Sciatic nerve (tissue), 2 donors: ENCODE data around the gene BTK. TPM values are rescaled to one million over a fixed set of nuclear protein-coding genes. Genes with fewer than 3 reads are reported as not detected.
A peak's percentile ranks its signal among the peaks of the same experiment; 100 is the strongest.

Source experiments
- ATAC-seq: fragments of 200-7000 bp; cut with Tn5 transposase; one replicate; pipeline ENCODE4 v1.9.1; 2020; ENCODE audit warnings: mild to moderate bottlenecking, moderate library complexity
- DNase-seq: peaks from one replicate; pipeline ENCODE4 v3.0.0-alpha.2; 2020; ENCODE audit warnings: low spot score
- intact Hi-C: fragments of 100-400 bp; cut with DNase I; formaldehyde crosslinking; loops from one replicate; pipeline ENCODE4 v1.14.2; 2022
- total RNA-seq: library from RNA; stranded (reverse); fragmentation: NEBNext Ultra II Directional; extraction: Animal tissue kit (Norgen Biotek cat#: 25700); gene quantifications from one replicate; pipeline ENCODE4 v1.2.1, GENCODE V29; 2021
- donor health status: DM: no; HTN: no; CAD: no.
- donor health status: DM: no; HTN: no; CAD: no.

Gene BTK
- total RNA-seq, result 9.7 TPM

DNA sequence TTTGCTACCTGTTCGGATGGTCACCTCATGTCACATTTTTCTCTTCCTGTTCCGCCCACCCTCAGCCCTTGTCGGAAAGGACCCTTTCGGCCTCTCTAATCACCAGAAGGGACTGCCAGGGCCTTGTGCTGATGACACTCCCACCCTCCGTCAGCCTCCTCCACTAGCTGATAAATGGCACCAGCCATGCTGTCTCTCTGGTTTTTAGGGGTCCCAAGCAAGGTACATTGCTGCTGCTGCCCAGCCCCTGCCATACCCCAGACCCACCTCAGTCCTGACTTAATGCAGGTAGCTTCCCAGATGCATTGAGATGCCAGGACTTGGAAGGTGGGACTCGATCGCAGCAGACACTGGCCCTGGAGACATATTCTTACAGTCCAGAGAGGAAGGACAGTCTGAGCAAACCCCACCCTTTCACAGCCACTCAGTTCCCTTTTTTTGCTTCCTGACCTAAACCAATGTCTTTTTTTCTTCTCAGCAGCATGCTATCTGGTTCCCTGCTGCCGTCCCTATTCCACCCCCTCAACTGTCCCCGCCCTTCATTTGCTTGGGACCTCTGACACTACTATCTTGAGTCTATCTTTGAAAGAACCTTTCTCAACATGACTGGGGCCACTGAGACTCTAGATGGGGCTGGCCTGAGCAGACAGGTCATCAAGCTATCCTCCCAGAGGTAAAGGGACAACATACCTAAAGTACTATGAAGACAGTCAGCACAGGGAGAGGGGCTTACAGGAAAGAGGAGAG is at the start of gene BTK:
Gene BTK, minus strand, starts transcription at position 397 of the 747 bp plus-strand sequence. CDS start 10,907 bp downstream, outside the sequence.
- DNase-seq (no peak), ATAC-seq (peak; percentile 27)
- intact Hi-C loops, result no loop called here

DNA sequence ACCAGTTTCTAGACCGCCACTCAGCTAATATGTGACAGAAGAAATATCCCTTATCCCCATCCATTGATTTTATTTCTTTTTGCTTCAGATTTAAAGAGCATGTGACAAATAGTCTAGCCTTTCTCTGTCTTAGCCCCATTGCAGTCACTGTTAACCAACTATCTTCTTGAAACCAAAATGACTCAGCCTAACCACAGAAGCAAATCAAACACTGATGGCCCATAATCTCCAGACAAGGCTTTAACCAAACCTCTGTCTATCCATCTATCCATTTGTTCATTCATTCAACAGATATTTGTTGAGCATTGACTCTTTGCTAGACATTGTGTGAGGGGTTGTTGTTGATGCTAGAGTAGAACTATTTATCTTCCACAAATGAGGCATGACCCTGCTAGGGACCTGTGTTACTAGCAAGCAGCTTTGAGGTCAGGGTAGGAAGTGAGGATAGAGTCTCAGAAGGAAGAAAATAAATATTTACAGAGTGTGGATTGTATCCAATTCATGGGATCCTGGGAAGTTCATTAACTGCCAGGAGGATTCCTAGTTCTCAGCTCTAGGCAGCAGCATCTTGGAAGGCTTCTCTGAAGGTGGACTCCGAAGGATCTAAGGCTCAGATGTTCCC is 44.6 kb upstream of the BTK start:
- ATAC-seq (no peak), DNase-seq (no peak)
- intact Hi-C loops, result no loop called here

DNA sequence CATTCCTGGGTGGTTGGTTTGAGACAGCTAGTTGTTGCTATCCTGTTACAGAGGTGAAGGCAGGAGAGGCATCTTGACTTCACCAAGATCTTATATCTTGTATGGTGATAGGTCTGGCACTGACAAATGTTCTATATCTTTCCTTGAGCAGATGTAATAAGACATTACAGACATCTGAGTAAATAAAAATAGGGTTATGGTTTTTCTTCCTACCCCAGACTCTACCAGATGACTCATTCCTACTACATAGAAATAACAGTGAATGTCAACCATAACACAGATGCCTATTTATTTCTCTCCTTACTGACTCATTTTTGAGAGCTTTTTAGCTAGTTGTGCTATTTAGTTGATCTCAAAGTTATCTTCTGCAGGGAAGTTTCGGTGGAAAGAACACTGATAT is 43.9 kb upstream of the BTK start:
- ATAC-seq (no peak), DNase-seq (no peak)
- intact Hi-C loops, result no loop called here

DNA sequence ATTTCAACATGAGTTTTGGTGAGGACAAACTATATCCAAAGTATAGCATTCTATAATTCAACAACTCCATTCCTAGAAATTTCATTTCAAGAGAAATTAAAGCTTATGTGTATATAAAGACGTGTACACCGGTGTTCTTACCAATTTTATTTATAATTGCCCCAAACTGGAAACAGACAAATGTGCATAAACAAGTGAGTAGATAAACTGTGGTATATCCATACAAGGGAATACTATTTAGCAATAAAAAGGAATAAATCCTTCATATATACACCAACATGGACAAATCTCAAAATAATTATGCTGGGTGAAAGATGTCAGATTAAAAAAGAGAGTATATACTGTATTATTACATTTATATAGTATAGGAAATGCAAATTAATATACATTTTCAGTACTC is 42.0 kb upstream of the BTK start:
- no peak for DNase-seq
- intact Hi-C loops, result no loop called here
- ATAC-seq, result no peak

DNA sequence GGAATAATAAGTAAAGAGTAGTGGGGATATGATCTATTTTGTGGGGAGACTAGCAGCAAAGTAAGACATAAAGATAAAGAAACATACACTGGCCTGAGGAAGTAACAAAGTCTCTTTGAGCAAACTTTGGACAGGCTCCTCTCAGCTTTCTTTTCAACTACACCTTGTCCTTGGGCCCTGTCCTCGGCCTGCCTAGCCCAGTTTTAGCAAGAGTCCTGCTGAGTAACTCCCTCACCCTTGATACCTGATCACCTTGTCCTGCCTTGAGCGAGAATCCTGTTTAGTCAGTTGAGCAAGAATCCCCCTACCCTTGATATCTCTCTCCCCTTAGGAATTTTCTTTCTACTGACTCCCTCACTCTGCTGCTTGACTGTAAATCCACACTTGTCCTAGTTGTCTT is 33.5 kb upstream of the BTK start:
- DNase-seq, result no peak
- no peak for ATAC-seq
- intact Hi-C loops, result no loop called here

DNA sequence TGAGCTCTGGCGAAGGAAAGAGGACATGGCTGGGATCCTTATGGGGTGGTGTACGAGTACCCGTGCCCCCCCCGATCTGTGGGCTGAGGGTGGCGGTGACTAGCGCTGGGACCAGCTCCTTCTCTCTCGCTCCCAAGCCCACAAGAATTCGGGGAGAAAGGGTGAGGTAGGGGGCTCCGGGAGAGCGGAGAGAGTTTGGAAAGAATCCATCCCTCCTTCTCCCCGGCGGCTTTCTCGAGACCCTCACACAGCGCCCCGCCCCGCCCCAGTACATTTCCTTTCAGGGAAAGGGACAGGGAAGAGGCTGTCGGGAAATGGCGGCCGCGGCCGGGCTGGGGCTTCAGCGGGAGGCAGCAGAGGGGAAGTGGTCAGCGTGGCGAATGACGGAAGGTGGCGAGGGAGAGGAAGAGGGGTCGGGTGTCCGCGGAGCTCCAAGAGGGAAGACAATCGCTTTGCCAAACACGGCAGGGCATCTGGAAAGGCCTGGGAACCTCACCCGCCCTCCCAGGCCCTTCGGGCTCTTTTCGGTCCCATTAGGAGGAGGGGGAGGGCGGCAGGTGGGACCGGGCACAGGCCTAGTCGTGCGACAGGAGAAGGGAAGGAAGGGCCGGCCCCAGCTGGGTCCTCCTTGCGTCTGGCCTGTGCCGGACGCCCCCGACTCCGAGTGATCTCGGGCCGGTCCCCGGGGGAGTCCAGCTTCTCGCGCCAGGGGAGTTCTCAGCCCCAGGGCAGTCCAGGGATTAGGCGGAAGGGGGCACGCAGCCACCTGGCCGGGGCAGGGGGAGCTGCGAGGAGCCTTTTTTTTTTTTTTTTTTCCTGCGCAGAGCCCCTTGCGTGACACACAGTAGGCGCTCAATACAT is 32.2 kb upstream of the BTK start:
- ATAC-seq (peak; percentile 82), DNase-seq (peak; percentile 82)
- intact Hi-C loops, result no loop called here

DNA sequence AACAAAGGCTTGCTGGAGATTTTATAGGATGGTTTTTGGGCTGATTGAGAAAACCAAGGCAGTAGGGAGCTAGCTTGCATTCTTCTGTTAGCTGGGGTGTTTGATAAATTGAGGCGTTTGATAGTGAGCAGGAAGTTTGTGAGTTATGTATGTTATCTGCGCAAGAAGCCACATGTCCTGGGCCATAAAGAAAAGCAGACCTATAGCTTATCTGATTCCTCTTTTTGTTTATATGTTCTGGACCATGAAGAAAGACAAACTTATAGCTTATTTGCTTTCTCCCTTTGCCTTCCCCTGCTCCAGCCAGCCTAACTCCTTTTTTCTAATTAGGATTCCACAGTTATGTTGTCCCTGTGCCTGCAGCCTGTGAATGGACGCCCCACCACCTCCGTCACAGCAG is 31.2 kb upstream of the BTK start:
- ATAC-seq (no peak), DNase-seq (no peak)
- intact Hi-C loops, result no loop called here

DNA sequence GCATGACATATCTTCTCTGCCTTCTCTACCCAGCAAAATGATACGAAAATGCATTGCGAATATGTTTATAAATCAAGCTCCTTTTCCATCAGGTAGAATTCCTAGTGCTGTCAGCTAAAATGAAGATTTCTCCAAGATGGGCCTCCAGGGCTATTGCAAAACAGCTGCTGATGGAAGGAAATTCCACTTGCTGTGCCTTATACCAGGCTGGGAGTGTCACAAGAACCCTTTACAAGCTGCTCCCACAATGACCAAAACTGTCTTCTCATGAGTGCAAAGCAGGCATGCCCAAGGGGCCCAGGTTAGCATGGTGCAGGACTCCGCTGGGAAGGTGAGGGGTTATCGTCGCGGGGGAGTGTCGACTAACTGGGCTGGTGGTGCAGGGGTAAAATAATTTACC is 30.7 kb upstream of the BTK start:
- intact Hi-C loops, result no loop called here
- ATAC-seq (no peak), DNase-seq (no peak)

DNA sequence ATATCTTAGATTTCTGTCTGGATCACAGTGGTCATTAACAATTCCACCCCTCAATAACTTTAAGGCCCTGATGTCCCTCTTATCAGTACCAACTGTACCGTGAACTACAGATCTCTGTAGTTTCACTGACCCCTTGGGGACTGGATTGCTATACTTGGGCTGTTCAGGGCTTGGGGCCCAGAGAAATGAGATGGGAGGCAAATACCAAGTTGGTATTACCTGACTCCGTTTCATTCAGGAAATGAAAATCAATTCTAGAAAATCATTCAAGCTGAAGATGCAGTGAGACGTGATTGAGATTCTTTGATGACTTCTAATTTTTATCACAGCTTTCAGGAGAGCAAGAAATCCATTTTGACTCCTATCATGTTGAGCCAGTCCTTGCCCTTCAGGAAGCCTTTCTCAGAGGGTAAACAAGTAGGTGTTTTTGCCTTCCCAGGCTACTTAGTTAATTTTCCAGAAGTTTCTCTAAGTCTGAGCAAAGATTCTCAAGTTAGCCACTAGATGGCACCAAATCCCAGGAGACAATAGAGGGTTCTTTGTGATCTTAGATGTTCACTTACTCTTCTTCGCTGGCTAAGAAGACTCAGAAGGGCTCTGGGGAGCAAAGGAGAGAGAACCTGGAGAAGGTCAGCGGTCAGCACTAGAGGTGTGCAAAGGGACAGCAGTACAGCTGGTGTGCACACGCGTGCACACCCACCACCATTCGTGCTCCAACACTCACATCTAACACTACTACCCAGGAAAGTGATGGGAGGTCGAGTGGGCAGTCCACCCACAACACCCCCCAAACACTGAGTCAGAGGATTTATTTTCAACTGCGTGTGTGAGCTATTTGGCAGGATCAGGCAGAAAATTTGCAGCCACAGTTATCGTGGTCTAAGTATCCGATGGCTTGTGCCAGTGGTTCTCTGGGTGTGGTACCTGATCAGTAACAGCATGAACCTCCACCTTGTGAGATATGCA is 29.5 kb upstream of the BTK start:
- ATAC-seq (peak; percentile 70), DNase-seq (no peak)
- intact Hi-C loops, result no loop called here

DNA sequence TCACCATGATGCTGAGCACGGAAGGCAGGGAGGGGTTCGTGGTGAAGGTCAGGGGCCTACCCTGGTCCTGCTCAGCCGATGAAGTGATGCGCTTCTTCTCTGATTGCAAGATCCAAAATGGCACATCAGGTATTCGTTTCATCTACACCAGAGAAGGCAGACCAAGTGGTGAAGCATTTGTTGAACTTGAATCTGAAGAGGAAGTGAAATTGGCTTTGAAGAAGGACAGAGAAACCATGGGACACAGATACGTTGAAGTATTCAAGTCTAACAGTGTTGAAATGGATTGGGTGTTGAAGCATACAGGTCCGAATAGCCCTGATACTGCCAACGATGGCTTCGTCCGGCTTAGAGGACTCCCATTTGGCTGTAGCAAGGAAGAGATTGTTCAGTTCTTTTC is 26.0 kb upstream of the BTK start:
- ATAC-seq (no peak), DNase-seq (no peak)
- intact Hi-C loops, result loop anchor here (1.0 kb wide), 1 partner anchor 14 kb away; no protein-coding TSS in a partner anchor

DNA sequence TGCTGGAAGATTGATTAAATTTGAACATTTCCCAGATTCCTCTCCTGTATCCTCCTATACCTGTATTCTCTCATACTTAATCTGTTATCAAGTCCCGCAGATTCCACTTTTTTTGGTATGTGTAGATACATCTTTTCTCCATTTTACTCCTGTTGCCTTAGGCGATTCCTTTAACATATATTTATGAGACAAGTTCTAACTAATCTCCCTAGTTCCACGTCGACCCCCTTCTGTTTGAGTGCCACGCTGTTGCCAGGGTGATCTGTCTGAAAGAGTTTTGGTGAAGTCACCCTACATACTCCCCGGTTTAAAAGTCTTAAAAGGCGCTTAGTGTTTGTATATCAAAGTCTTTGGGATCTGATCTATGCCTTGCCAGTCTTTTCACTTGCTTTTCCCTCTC is 24.5 kb upstream of the BTK start:
- ATAC-seq (no peak), DNase-seq (no peak)
- intact Hi-C loops, result no loop called here

DNA sequence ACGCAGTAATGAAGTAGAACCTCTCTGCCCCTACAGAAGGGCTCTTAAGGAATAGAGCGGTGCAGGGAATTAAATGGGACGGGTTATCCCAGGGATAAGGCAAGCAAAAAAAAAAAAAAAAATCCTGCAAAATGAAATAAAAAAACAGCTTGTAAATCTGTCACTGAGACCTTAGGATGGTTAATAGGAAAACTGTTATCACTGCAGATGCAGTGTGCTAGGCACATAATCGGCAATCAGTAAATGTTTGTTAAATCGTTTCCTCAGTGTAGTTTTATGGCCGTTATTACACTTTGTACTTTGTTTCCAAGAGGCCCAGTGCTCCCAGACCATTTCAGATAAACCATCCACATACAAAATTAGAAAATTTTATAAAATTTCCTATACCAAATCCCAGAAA is 23.1 kb upstream of the BTK start:
- DNase-seq (no peak), ATAC-seq (no peak)
- intact Hi-C loops, result no loop called here

DNA sequence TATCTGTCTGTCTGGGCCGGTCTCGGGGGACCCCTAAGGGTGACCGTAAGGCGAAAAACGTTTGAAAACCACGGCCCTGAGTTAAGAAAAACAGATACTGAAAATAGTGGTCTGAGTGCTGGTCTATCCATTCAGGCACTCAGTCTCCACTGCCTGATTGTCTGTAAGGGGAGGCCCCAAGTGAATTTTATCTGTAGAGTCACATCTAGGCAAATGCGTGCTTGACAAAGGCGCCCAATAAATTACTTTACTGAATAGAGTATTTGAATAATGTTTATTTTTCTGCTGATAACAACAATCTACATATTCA is 22.5 kb upstream of the BTK start:
- no peak for DNase-seq
- intact Hi-C loops, result no loop called here
- ATAC-seq, result no peak

DNA sequence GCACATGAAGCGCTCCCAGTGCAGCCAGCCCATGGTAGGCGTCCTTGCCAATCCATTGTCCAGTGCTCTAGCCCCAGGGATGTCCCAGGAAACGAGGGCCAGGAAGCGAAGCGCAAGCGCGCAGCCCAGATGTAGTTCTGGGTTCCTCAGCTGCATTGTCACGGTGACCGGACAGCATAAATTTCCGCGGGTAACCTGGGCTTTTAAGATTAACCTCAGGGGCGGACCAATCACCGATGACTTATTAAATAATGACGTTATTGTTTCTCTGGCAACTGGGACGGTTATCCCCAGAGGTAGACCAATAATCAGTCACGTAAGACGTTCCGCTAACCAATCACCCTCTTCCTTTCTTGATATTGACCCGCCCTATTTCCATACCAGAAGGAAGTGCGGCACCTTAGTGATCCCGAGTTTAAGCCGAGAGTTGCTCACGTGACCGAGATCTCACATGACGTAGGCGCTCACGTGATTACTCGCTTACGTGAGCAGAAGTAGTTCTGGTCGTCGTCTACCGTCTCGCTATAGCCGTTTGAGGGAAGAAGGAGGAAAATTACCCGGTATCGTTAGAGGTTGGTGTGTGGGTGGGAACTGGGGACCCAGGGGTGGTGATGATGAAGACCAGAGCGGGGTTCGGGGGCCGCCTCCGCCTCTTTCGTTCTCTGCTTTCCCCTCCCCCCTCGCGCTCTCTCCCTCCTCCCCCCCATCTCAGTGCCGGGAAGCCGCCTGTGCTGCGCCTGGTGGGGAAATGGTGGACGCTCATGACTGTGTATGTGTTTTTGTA is 21.9 kb upstream of the BTK start, which contains the start of the genes GLA and HNRNPH2:
Gene GLA, minus strand, starts transcription at position 178 of the 784 bp plus-strand sequence. Its CDS starts 22 bp downstream, at position 156.
Gene HNRNPH2, plus strand, starts transcription at position 475 of the 784 bp plus-strand sequence. CDS start 3,767 bp downstream, outside the sequence.
- DNase-seq (peak; percentile 94), ATAC-seq (peak; percentile 99)
- intact Hi-C loops, result no loop called here

DNA sequence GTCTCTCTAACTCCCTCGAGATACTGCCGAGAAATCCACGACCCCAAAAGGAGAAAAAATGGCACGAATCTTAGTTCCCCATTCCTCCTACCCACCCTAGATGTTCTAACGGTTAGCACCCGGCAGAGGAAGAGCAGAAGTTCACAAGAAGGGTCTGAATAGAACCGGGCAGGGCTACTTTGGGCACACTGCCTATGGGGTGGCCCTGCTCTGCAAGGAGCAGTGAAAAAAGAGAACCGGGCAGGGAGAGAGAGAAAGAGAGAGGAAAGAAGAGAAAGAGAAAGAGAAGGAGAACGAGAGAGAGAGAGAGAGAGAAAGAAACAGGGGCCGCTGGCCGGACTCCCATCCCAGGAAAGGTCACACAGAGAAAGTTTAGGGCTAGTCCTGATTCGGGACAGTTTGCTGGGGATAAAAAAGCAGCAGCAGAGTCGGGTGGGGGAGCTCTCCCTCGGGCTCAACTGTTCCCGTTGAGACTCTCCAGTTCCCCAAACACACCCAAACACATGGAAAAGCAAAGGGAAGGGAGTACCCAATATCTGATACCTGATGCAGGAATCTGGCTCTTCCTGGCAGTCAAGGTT is 21.3 kb upstream of the BTK start:
- DNase-seq (no peak), ATAC-seq (peak; percentile 12)
- intact Hi-C loops, result no loop called here

DNA sequence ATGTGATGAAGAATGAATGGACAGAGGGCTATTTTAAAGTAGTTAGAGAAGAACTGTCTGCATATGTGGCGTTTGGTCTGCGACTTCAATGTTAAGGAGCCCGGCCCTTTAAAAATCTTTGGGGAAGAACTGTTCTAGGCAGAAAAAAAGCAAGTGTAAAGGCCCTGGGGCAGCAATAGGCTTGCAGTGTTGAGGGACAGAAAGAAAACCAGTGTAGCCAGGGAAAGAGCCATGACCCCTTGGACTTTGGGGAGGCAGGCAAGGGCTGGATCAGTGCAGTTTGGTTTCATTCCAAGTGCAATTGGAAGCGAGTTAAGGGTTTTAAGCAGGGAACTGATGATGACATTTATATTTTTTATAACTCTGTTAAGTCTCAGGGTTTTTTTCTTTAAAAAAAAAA is 13.8 kb upstream of the BTK start:
- no peak for DNase-seq
- intact Hi-C loops, result no loop called here
- ATAC-seq, result no peak

DNA sequence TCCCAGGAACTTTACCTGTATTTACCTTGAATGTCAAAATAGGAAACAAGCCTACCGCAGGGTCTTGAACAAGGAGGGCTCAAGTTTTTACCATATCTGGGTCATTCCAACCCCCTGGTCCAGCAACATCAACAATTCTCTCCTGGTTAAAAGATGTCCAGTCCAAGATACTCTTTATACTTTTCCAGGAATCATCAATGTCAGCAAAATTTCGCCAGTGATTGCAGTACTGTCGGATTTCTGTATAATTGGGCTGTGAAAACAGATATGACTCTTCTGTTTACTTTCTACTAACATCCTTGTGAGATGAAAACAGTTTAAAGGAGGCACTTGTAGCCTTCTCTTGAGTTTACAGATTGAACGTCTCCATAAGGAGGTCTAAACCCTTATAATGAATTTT is 12.7 kb upstream of the BTK start:
- DNase-seq, result no peak
- no peak for ATAC-seq
- intact Hi-C loops, result no loop called here

DNA sequence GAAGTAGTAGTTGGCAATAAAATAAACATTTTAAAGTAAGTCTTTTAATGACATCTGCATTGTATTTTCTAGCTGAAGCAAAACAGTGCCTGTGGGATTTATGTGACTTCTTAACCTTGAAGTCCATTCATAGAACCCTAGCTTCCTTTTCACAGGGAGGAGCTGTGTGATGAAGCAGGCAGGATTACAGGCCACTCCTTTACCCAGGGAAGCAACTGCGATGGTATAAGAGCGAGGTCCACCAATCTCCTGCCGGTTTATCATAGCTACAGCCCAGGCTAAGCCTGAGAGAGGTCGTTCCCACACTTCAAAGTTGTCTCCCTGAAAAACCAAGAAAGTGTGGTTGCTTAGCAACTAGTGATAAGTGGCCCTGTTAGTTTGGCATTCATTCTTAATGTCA is 11.8 kb upstream of the BTK start:
- ATAC-seq (no peak), DNase-seq (no peak)
- intact Hi-C loops, result no loop called here
